CD4-positive, alpha-beta T cell (primary cell): Measurements from ENCODE around the gene TAB3. TPM values are rescaled to one million over a fixed set of nuclear protein-coding genes. Genes with fewer than 3 reads are reported as not detected.
A peak's percentile ranks its signal among the peaks of the same experiment; 100 is the strongest.

Experiments
- ATAC-seq: fragments of 200-7000 bp; cut with Tn5 transposase; one replicate; pipeline ENCODE4 v1.10.0; 2022; ENCODE audit warnings: mild to moderate bottlenecking; ENCODE audit not compliant: poor library complexity
- CTCF ChIA-PET: fragments of 350-600 bp; sonication (Branson Sonifier 250); formaldehyde crosslinking; loops from one replicate; lab custom pipeline; 2021; ENCODE audit warnings: antibody characterized with exemption, inconsistent platforms; lab: Charles Lee
- POLR2A ChIA-PET: fragments of 350-600 bp; sonication (Branson Sonifier 250); formaldehyde crosslinking; loops from one replicate; lab custom pipeline; 2021; ENCODE audit warnings: antibody characterized with exemption, inconsistent platforms; lab: Charles Lee
- DNase-seq, 14 experiments: peaks; one replicate each; pipeline ENCODE4 v3.0.0-alpha.2; 2013 to 2020; ENCODE audit warnings: mixed read lengths in 2 of 14
- H3K27ac ChIP-seq, 2 donors: one replicate each; pipeline versions ENCODE4 v1.5.1 to v1.7.0; 2013; ENCODE audit warnings: low read length in 2 of 2, low read depth in 1 of 2, mild to moderate bottlenecking in 1 of 2
- H3K27me3 ChIP-seq, 2 experiments: 1 replicate in 1 of 2; 2 replicates in 1 of 2; pipeline versions ENCODE4 v1.6.1 to v1.7.0; 2013; ENCODE audit warnings: low read length in 2 of 2, control low read depth in 1 of 2, mild to moderate bottlenecking in 1 of 2, moderate library complexity in 1 of 2; ENCODE audit not compliant: insufficient read depth in 2 of 2, control insufficient read depth in 1 of 2
- H3K36me3 ChIP-seq: one replicate; pipeline ENCODE4 v1.6.1; 2013; ENCODE audit warnings: low read length, control low read depth; ENCODE audit not compliant: insufficient read depth
- H3K4me1 ChIP-seq: one replicate; pipeline ENCODE4 v1.6.1; 2013; ENCODE audit warnings: low read length, control low read depth; ENCODE audit not compliant: insufficient read depth
- H3K4me3 ChIP-seq: one replicate; pipeline ENCODE4 v1.5.1; 2013; ENCODE audit warnings: mild to moderate bottlenecking, low read length, moderate library complexity
- H3K9me3 ChIP-seq, 2 experiments: 1 replicate in 1 of 2; 2 replicates in 1 of 2; pipeline versions ENCODE4 v1.6.1 to v1.7.0; 2013; ENCODE audit warnings: low read length in 2 of 2, mild to moderate bottlenecking in 2 of 2, control low read depth in 1 of 2, moderate library complexity in 1 of 2; ENCODE audit not compliant: control insufficient read depth in 1 of 2, insufficient read depth in 1 of 2
- H3K27ac Mint-ChIP-seq: one replicate; pipeline ENCODE4 v1.8.0; 2020; ENCODE audit warnings: mixed read lengths
- H3K27me3 Mint-ChIP-seq: one replicate; pipeline ENCODE4 v1.8.0; 2021; ENCODE audit warnings: mixed read lengths
- H3K36me3 Mint-ChIP-seq: one replicate; pipeline ENCODE4 v1.8.0; 2021; ENCODE audit warnings: low read depth, mixed read lengths
- H3K4me1 Mint-ChIP-seq: one replicate; pipeline ENCODE4 v1.8.0; 2021; ENCODE audit warnings: low read depth, mixed read lengths
- H3K4me3 Mint-ChIP-seq: one replicate; pipeline ENCODE4 v1.8.0; 2020; ENCODE audit warnings: mild to moderate bottlenecking, mixed read lengths
- H3K9me3 Mint-ChIP-seq: one replicate; pipeline ENCODE4 v1.8.0; 2020; ENCODE audit warnings: mixed read lengths
- CTCF ChIP-seq: fragments of 200-600 bp; IDR thresholded peaks from one replicate; pipeline ENCODE4 v1.8.0; 2022; ENCODE audit warnings: antibody characterized with exemption, mild to moderate bottlenecking
- intact Hi-C, 2 experiments: fragments of 100-400 bp; cut with DNase I in 1 of 2; cut with micrococcal nuclease in 1 of 2; formaldehyde crosslinking; loops; one replicate each; pipeline versions ENCODE4 v1.15.1 to v1.9.0; 2023 to 2025; cut with DNase I, micrococcal nuclease
- total RNA-seq, 174 experiments: library from RNA in 2 of 174; stranded (reverse) in 2 of 174; gene quantifications; one replicate each; pipeline ENCODE4 v1.2.3 and lab custom pipeline; 2021 to 2026

Gene TAB3
- total RNA-seq, 2 experiments from 2014 or later, result 24.7 to 25.6 TPM

DNA sequence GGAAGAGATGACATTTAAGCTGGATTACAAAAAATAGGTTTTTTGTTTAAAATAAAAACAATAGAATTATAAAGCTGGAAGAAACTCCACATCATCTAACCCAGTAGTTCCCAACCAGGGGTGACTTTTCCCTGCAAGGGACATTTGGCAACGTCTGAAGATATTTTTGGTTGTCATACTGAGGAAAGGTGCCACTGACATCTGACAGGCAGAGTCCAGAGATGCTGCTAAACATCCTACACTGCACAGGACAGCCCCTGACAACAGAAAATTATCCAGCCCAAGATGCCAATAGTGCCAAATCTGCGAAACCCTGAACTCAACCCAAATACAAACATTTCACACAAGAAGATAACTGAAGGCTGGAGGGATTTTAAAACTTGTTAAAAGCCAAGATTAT lies 18.5 kb downstream of the TAB3 start:
- no peak overlapping the region for H3K4me3 Mint-ChIP-seq
- intact Hi-C loops, result no loop called here

DNA sequence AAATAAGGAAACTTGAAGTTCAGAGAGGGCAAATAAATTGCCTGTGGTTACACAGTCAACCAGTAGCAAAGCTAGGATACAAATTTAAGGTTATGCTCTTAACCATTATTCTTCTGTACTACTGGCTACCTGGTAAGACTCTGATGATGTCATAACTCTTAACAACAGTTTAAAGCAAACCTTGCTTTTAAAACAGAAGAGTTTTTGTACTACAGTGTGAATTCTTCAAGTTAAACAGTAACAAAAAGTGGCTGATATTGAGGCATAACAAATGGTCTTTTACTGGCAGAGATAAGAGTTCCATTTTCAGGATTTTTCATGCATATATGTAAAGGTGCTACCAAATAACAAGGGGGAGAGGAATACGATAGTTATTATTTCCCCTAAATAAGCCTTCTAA lies 23.4 kb downstream of the TAB3 start:
- Mint-ChIP-seq H3K9me3 (no peaks in the 10 kb centered on the region), H3K27ac (no peak overlapping the region), H3K36me3 (peaks cover 47% of the 10 kb centered on the region), H3K4me1 (no peaks in the 10 kb centered on the region), H3K27me3 (no peaks in the 10 kb centered on the region), H3K4me3 (no peak overlapping the region)
- no peaks in the 10 kb centered on the region for H3K4me1 ChIP-seq
- no peak for ATAC-seq
- CTCF ChIA-PET, result no interaction called here
- POLR2A ChIA-PET, result no interaction called here
- H3K9me3 ChIP-seq, result no peaks in the 10 kb centered on the region
- intact Hi-C loops, result no loop called here
- H3K36me3 ChIP-seq, result peaks cover 23% of the 10 kb centered on the region
- TF ChIP-seq CTCF, result no peak
- H3K4me3 ChIP-seq, result no peak overlapping the region
- H3K27ac ChIP-seq, result no peak overlapping the region
- DNase-seq, result no peak
- no peaks in the 10 kb centered on the region for H3K27me3 ChIP-seq

More for the DNA sequence above, 18.5 kb downstream of the TAB3 start:
- no peaks in the 10 kb centered on the region for H3K9me3 Mint-ChIP-seq
- Histone ChIP-seq H3K4me3 (no peak overlapping the region), H3K27me3 (no peaks in the 10 kb centered on the region), H3K27ac (no peak overlapping the region), H3K9me3 (no peaks in the 10 kb centered on the region), H3K4me1 (no peaks in the 10 kb centered on the region), H3K36me3 (peaks cover 16% of the 10 kb centered on the region)
- H3K27me3 Mint-ChIP-seq, result no peaks in the 10 kb centered on the region
- no peak for DNase-seq
- H3K4me1 Mint-ChIP-seq, result peaks cover 27% of the 10 kb centered on the region
- H3K27ac Mint-ChIP-seq, result no peak overlapping the region
- no peak for TF ChIP-seq CTCF
- H3K36me3 Mint-ChIP-seq, result peaks cover 34% of the 10 kb centered on the region
- CTCF ChIA-PET, result no interaction called here
- ATAC-seq, result no peak
- POLR2A ChIA-PET, result no interaction called here

GRCh38 chrX:30865015-30865414 lies 24.0 kb downstream of the TAB3 start:
- no peak overlapping the region for H3K27ac Mint-ChIP-seq
- no peaks in the 10 kb centered on the region for H3K27me3 ChIP-seq
- H3K36me3 Mint-ChIP-seq, result peaks cover 47% of the 10 kb centered on the region
- no peaks in the 10 kb centered on the region for H3K4me1 ChIP-seq
- DNase-seq (peak in 3 of 14 experiments; percentile 23 to 34 (median 25)), ATAC-seq (peak; percentile 32)
- no peak for TF ChIP-seq CTCF
- no peak overlapping the region for H3K27ac ChIP-seq
- H3K4me3 ChIP-seq, result no peak overlapping the region
- no peaks in the 10 kb centered on the region for H3K9me3 ChIP-seq
- H3K9me3 Mint-ChIP-seq, result no peaks in the 10 kb centered on the region
- no peaks in the 10 kb centered on the region for H3K4me1 Mint-ChIP-seq
- ChIA-PET CTCF (interaction anchor here (0.7 kb wide), 1 partner anchor 294 kb away, joined by 3 read pairs; no protein-coding TSS in a partner anchor), POLR2A (no interaction called here)
- H3K4me3 Mint-ChIP-seq, result no peak overlapping the region
- H3K36me3 ChIP-seq, result peaks cover 23% of the 10 kb centered on the region
- intact Hi-C loops, result no loop called here
- H3K27me3 Mint-ChIP-seq, result no peaks in the 10 kb centered on the region
